HUDEP-2 (cell line): Measurements from ENCODE around the gene SRPX2.

Experiments used
- DNase-seq, 76 experiments: peaks; one replicate each; lab custom pipeline; 2025; ENCODE audit not compliant: unreplicated experiment in 76 of 76; lab: John Stamatoyannopoulos, UW

Gene SRPX2

DNA sequence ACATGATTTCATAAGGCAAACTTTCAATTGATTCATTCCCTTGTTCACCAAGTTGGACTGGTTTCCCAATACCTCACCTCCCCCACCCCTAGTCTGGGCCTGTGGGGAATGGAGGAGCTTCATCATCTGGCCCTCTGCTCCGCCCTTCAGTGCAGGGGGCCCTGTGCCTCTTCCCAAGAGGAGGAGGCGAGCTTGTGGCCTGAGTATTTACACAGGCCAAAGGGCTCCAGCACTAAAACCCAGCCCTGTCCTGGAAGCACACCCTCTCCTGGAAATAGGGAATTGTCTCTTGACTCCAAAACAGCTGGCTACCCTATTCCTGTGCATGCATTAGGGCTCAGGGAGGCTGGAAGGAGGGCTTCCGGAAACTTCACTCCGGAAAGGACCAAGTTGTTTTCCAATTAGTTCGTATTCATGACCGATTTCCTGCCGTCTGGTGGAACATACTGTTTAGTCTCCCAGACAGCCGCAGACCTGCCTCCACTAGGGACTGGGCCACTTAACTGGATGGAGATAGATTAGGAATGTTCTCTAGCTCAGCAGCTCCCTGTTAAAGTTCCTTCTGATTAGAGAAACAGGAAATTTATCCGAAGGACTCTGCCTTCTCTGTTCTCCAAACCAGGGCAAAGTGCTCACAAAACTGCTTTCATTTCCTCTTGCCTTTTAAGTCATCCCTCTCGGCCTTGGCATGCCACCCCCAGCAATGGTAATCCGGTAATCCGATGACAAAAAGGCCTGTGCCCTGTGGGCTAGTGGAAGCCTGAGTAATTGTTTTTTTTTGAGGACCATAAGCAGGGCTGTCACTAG lies 5.8 kb downstream of the SRPX2 start:
- DNase-seq, result no peak

DNA sequence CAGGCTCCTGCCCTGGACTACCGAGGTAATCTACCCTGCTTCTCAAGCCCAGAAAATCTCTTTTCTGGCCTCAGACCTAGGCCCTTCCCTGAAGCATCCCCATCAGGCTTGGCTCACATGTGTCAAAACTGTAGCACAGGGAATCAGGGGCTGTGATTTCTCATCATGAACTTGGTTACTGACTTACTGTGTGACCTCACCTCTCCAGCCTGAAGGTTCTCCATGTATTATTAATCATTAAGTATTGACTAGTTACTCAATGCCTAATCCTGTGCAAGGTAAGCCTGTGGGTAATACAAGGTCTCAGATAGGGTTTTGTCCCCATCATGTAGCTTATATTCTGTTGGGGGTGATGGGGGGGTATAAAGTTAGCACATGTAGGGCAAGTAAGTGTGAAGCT lies 6.8 kb downstream of the SRPX2 start:
- DNase-seq, result no peak

DNA sequence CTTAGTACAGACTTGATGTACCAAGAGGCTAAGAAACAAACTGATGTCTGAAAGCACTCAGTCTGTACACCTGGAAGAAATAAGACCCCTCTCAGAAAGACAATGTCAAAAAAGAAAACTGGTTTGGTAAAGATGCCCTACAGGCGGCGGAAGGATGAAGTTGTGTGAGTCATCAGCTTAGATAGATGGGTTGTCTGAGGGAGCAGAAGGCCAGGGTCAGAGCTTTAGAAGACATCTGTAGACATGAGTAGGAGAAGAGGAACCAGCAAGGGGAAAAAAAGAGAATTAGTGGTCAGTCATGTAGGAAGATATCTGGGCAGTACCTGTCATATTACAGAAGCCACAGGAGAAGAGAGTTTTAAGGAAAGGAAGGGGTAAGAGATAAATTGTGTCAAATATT lies 8.3 kb downstream of the SRPX2 start:
- DNase-seq, result no peak

DNA sequence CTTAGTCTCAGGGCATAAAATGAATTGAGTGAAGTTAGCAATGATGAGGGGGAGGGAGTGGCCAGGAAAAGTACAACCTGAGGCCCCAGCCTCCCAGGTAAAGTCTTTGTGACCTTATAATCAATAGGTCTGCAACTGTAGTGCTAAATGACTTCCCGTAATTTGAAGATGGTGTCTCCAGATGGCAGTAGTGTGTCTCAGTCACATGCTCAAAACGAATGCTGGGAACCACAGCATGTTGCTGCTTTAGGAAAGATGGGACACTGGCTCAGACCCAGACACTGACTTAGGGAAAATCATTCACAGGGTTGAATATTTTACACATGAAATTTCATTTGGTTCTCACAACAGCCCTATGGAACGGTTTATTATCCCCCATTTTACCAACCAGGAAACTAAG lies 10.3 kb downstream of the SRPX2 start:
- peak in 4 of 76 experiments; percentile 0 to 8 (median 1) for DNase-seq

DNA sequence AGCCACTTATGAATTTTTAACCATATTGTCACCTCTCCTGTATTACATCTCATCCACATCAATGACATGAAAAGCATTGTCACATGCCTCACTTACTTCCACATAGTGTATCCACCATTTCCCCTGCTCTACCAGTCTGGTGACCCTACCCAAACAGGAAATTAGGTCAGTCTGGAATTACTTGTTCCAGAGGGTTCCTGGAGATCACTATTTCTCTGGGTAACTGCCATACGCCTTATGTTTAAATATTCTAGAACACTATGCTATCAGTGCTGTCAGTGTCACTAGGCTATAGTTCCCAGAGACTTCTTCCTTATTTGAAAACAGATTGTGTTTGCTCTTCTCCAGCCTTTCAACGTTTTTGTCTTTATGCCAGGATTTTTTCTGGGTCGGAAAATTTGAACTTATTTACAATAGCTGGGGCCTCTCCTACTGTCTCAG lies 15.0 kb downstream of the SRPX2 start:
- DNase-seq, result no peak

DNA sequence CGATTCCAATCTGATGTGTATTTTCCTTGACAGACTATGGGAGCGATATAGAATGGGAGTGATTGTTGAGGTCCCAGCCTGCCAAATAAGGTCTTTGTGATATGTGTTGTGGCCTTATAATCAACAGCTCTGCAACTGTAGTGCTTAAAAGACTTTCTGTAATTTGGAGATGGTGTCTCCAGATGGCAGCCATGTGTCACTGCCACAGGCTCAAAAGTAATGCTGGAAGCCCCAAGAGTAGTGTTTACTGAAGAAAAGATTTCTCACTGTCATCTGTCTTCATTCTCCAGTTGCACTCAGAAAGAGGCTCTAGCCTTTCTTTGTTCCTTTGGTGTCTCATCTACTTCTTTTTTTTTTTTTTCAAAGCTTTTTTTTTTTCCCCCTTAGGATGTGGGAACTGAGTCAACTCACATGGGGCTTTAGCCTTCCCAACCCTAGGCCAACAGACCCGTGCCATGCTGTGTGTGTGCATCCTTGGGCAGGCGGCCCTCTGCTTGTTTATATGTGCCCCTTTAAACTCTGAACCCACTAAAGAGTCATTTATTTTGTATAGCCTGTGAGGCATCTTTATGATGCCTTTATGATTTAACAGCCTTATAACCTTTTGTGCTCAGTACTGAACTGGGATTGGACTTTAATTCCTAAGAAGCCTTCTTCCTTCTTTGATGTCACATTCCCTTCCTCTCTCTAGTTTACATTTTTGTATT lies 15.6 kb downstream of the SRPX2 start:
- DNase-seq, result no peak

DNA sequence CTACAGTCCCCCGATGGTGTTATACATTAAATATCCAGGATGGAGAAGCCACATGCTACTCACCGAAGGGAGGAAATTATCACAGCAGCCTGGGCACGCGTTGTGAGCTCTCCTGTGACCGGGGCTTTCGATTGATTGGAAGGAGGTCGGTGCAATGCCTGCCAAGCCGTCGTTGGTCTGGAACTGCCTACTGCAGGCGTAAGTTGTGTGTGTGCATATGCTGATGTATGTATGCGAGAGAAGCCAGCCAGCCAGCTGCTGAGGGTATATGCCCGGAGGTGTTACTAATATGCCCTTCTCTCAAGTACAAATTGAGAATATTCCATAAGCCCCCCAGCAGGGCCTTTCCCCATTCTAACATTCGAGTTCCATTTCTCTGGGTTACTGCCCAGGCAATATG lies 18.2 kb downstream of the SRPX2 start:
- no peak for DNase-seq

DNA sequence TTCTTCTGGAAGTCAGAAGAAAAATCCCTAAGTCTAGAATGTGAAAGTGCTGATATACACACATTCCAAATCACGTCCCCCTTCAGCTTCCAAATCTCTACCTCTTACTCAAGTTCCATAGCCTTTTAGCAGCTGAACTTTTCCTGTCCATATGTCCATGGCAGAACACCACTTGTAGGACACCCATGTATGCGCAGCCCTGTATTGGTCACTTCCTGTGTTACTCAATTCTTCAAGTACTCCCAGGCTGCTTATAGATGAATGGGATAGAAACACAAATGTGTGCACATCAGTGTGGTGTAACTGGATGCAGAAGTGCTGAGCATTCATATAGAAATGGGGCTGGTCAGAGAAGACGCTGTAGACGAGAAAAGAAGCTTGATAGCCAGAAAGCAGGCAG lies 18.8 kb downstream of the SRPX2 start:
- DNase-seq, result no peak

DNA sequence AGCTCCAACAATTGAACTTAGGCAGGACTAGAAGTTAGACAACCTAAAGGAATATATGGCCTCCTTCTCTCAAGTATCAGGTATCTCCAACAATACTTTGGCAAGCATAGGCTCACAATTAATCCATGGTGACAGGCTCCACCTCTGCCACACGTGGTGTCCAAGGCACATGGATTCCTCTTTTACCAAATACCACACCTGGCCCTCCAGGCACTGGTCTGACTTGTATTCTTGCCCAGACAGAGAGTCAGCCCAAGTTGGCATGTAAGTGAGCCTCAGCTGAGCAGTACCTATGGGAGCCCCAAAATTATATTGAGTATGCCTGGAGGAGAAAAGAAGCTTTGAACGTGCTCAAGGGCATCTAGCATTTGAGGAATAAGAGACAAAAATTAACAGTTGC lies 19.6 kb downstream of the SRPX2 start:
- DNase-seq, result no peak

DNA sequence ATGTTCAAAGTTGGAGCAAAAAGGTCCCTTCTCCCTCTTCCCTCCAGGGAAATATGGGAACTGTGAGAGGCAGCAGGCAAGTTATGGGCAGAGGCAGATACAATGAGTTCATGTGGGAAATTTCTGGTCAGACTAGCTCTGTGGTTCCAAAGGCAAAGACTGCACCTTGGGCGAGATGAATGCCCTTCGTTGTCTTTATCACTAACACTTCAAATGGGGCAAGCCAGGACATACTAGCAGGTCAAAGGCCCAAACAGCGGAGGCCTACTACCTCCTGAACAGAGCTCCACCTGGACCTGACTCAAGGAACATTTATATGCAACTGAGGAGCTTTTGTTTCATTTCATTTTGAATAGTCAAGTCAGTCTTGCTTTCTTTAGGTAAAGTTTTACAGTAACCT lies 29.0 kb downstream of the SRPX2 start:
- no peak for DNase-seq

DNA sequence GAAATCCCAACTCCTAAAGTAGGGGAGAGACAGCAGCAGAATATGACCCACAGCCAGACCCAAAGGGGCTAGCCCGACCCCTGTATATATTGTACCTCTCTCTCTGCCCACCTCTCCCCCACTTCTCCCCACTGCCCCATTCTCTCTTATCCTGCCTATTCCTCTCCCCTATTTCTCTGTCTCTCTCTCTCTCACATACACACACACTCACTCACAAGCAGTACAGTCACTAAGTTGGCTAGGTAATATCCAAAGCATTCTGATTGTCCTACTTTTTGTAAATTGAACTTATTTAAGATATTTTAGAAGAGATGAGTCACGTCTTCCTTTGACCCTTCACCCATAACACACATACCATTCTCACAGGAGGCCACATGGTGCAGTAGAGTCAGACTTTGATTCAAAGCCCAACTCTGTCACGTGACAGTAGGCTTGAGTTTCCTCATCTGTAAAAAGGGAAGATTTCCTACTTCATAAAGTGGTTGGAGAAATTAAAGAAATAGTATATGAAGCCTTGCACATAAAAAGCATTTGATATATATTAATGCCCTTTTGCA lies 29.5 kb downstream of the SRPX2 start:
- no peak for DNase-seq

DNA sequence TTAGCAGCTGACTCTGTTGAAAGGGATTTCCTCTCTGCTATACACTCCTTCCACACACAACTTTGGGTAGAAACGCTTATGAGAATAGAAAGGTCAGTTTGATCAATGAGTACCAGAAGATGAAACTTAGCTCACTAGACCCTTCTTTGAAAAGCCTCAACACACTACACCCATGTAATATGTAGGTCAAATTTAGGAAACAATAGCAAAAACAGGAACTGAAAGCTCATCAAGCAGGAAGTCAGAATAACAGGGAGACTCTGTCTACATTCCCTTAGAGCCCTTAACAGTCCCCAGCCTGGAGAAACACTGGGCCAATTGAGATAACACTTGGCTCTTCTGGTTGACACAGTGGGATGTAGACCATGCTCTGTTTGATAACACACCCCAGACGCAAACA lies 30.7 kb downstream of the SRPX2 start:
- no peak for DNase-seq

DNA sequence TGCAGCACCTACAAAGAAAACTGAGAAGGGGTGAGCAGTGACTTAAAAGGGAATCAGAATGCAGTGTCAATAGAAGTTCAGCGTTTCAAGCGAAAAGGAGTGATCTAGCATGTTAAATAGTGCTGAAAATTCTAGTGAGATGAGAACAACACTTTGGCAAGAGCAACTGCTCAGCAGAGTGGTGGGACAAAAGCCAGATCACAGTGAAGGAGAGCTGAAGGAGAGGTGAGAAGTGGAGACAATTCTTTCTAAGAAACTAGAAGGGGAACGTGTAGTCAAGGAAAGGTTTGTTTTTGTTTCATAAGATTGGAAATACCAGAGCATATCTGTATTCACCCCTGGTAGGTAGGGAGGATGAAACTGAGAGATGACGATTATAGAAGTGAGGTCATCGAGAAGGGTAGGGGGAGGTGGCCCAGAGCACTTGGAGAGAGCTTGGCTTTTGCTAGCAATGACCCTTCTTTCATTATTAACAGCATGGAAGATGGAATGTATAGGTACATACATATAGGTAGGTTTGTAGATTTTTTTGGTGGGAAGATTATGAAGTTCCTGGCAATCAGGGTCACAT lies 33.7 kb downstream of the SRPX2 start:
- DNase-seq, result no peak

DNA sequence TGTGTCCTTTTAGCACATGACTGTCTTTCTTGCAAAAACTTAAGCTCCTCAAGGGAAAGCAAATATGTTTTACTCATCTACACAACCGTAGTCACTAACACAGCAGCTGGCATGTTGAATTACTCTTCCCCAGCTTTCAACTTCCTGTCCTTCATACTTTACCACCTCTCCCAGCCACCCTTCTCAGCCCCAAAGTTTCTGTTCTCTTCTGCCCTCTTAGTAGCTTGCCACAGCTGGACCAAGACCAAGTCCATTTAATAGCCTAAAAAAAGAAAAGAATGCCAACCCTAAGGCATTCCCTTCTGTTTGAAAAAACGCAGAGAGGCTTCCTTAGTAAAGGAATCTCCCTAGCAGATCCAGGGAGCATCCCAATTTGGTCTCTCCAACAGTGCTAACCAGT lies 36.8 kb downstream of the SRPX2 start:
- no peak for DNase-seq

DNA sequence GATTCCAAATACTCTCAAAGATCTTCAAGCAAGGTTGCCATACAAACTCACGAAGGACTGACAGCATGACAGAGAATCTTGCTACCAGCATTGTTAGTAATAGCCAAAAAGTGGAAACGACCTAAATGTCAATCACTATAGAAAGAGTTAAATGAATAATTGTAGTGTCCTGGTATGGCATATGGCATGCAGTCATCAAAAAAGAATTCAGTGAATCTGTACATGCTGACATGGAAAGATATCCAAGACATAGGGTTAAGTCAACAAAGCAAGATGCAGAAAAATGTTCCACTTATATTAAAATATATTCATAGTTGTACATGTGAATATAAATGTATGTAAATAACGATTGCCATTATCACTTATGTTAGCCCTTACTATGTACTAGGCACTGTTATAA lies 37.6 kb downstream of the SRPX2 start:
- DNase-seq, result no peak

DNA sequence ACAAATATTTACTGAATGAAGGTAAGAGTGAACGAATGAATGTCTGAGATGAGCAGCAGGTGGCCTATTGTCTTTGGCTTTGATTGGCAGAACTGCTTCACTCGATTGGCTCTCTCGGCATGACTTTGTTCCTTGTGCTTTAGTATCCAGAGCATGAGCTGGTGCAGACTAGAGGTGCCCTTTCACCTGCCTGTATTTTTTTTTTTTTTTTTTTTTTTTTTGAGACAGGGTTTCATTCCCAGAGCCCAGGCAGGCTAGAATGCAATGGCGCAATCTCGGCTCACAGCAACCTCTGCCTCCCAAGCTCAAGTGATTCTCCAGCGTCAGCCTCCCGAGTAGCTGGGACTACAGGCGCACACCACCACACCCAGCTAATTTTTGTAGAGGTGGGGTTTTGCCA lies 38.9 kb downstream of the SRPX2 start:
- no peak for DNase-seq

DNA sequence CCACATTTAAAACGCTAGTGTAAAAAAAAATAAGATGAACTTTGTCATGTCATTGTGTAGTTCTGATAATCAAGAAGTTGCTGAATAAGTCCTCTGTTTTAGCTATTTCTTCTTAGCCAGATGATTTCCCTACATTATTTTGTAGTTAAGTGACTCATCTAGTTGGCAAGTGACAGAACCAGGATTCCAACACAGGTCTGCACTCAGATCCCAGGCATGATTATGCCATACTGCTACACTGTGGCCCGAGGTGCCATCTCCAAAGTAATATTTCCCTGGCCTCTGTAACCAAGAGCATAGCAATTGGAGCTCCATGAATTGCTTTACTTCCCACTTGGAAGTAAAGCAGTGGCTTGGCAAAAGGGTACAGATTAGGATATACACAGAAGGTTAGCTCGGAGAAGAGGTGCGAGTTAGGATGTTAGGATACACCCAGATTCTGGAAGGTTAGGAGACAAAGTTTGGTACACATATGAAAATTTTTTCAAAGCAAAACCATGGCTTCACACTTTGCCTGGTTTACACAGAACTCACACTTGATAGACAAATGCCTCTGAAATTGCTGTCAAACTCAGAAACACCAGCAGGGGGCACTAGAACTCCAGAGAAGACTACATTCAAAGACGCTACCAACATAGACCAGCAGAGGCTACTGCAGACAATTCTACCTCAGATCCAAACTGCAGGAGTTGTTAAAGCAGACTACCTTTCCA lies 41.4 kb downstream of the SRPX2 start:
- DNase-seq, result peak in 63 of 76 experiments; percentile 0 to 71 (median 40)

DNA sequence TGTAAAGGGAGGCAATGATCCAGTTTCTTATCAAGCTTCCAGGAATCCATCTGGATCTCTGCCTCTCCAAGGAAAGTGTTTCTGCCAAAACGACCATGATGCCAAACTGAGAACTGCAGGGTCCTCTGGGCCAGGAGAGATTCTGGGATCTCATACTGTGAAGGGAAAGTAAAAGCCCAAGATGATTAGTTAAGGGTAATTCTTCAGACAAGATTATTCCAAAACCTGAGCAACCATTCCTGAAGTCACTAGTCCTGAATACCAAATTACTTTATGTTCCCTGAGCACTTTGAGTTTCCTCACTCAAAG lies 42.0 kb downstream of the SRPX2 start:
- no peak for DNase-seq

DNA sequence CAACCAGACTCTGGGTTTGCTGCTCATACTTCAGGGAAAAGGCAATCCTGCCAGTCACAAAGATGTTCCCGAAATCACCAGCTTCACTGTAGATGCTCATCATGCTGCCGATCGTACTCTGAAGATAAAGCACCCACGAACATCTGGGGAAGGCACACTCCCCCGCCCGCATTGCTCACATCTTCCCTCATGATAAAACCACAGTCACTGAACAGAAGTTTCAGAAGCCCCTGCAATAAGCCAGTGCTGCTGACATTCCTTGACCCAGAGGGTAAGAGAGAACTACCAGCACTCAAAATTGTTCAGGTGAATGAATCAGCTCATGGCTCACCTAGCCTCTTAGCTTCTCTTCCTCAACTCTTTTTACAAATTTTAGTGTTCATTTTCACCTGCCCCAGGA lies 43.1 kb downstream of the SRPX2 start:
- DNase-seq, result peak in 42 of 76 experiments; percentile 0 to 35 (median 6)

DNA sequence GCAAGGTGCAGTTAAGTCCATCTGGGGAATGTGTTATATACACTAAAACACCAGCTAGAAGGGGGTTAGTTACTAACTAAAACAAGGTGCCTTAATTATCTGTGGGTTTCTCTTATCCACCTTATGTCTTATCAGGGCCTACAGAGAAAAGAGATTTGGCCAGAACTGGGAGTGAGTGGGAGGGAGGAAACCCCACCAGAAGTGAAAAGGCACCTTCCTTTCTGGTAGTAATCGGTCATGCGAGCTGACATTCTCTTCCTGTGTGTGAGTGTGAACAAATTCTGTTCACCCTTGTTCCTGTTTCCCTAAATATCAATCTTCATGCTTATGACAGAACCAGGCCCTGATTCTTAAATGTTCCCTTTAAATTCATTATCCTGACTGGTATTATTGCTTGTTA lies 43.5 kb downstream of the SRPX2 start:
- DNase-seq, result peak in 8 of 76 experiments; percentile 0 to 12 (median 2)

DNA sequence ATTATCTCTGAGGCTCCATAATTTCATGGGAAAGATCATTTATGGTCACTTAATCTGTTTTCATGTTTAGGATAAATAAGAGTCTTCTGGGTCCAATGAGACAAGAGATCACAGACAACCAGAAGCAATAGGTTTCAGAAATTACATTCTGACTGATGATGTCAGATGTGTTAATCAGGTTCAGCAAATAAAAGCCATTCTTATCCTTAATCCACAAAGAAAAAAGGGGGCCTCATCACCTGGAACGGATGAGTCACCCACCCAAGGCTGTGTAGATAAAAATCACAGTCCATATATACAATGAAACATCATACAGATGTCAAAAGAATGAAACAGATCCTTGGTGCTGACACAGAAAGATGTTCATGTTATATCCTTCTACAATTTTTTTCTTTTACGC lies 51.3 kb downstream of the SRPX2 start:
- no peak for DNase-seq
